GM19351 (cell line): ENCODE measurements around the gene SPRED3.
A peak's percentile ranks its signal among the peaks of the same experiment; 100 is the strongest.

Source experiments
- ATAC-seq: cut with Tn5 transposase; IDR thresholded peaks from one replicate; pipeline ENCODE4 v1.9.1; 2021; ENCODE audit warnings: mild to moderate bottlenecking, moderate library complexity; ENCODE audit not compliant: unreplicated experiment

SPRED3 gene

DNA sequence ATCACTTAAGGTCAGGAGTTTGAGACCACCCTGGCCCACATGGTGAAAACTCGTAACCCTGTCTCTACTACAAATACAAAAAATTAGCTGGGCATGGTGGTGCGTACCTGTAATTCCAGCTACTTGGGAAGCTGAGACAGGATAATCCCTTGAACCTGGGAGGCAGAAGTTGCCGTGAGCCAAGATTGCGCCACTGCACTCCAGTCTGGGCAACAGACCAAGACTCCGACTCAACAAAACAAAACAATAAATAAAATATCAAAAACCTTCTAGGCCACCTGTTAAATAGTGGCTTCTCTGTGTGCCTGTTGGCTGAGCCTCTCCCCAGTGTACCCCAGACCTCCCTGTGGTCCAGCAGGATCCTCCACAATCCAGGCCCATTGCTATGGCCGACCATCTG, 17.4 kb upstream of the SPRED3 start:
- no peak for ATAC-seq

DNA sequence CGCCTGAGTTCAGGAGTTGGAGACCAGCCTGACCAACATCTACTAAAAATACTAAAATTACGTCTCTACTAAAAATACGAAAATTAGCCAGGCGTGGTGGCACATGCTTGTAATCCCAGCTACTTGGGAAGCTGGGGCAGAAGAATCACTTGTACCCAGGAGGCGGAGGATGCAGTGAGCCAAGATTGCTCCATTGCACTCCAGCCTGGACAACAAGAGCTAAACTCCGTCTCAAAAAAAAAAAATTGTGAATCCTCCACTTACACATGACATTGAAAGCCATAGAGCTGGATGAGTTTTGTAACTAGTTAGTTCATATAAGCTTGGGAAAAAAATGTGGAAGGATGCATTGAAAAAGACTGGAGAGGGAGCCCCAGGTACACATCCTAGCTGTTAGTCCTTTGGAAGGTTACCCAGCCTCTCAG, 14.6 kb upstream of the SPRED3 start:
- no peak for ATAC-seq

DNA sequence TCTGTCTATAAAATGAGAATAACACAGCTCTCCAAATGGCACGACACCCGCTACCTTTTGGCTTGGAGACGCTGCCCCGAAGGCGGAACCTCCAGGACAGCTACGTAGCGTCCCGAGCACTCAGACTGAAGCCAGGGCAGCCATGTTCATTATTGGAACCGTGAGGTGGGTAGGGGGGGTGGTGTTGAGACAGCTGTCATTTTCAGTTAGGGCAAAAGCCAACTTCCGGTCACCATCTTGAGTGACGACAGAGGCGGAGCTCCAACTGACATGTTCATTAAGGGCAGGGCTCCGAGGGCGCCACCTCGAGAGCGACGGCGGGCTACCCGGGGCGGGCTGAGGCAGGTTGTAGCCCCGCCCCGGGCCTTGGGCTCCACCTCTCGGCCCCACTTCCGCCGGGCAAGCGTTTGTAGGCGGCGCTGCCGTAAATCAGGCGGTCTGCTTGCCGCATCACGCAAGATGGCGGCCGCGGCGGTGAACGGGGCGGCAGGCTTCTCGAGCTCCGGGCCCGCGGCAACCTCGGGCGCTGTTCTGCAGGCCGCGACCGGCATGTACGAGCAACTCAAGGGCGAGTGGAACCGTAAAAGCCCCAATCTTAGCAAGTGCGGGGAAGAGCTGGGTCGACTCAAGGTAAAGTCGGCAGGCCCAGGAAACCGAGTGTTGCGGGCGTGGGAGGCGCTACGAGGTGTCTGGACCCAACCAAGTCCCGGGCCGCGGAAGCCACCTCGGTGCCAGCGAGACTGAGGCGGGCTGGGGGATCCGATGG, 14.0 kb upstream of the SPRED3 start, which contains the start of gene PSMD8:
PSMD8 (plus strand) TSS at position 240 of the 766 bp plus-strand sequence; CDS start at position 271, 31 bp downstream.
- peak; percentile 97 for ATAC-seq

DNA sequence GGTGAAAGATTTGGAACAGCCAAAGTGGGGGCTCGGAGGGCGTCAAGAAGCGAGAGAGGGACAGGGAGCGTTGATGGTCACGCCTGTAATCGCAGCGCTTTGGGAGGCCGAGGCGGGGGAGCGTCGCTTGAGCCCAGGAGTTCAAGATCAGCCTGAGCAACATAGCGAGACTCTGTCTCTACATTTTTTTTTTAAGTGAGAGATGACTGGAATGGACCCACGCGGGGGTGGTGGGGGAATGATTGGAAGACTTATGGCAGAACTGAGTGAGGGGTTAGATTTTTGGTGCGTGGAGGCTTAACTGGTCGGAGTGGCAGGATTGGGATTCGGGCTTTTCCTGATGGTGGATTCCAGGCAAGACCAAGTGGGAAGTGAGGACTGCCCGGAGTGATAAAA, 13.4 kb upstream of the SPRED3 start:
- ATAC-seq: no peak

DNA sequence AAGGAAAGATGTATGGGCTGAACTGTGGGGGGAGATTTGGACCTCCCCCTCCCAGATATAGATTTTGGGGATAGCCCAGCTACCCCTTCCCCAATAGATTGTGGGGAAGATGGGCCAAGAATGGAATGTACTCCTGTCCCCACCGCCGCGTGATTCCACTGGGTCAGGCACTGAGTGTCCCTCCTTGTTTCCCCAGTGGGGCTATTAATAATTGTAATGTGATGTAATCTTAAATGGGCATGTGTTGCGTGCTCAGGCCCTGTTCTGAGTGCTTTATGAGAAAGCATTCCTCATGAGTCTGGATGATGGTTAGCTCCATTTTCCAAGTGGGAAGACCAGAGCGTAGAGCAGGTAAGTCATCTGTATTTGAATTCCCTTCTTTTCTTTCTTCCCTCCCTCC, 12.7 kb upstream of the SPRED3 start:
- no peak for ATAC-seq

DNA sequence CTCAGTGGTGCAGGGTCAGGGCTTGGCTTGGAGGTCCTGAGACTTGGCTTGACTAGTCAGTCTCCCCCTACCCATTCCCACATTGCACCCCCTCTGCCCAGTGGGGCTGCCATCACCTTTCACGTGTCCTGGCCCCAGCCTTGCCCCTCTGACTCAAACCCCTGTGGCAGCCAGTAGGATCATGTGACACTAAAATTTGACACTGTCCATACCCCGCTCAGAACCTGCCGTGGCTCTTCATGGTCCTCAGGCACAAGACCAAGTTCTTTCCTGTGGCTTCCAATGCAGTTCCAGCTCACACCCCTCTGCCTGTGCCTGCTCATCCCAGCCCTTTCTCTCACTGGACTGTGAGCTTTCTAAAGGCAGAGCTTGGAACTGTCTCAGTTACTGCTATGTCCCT, 11.9 kb upstream of the SPRED3 start:
- no peak for ATAC-seq

DNA sequence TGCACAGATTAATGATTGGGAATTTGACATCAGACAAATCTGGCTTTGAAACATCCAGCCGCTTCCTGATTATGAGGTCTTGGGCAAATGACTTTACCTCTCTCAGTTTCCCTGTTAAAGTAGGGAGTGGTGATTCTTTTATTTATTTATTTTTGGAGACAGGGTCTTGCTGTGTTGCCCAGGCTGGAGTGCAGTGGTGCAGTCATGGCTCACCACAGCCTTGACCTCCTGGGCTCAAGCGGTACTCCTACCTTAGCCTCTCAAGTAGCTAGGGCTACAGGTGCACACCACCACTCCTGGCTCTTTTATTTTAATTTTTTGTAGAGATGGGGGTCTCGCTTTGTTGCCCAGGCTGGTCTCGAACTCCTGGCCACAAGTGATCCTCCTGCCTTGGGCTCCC, 11.4 kb upstream of the SPRED3 start:
- ATAC-seq: no peak

DNA sequence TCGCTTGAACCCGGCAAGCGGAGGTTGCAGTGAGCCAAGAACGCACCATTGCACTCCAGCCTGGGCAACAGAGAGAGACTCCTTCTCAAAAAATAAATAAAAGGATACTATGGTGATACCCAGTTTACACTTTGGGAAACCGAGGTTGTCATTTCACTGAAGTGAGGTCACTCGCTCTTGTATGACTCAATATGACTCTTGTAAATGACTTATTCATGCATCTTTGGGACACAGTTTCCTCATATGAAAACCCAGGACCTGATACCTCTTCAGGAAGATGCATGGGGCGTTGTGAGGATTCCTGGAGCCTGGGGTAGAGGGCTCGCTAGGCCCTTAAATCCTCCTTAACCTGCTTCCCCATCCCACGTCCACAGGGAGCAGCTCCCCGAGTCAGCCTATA, 9.6 kb upstream of the SPRED3 start:
- no peak for ATAC-seq

DNA sequence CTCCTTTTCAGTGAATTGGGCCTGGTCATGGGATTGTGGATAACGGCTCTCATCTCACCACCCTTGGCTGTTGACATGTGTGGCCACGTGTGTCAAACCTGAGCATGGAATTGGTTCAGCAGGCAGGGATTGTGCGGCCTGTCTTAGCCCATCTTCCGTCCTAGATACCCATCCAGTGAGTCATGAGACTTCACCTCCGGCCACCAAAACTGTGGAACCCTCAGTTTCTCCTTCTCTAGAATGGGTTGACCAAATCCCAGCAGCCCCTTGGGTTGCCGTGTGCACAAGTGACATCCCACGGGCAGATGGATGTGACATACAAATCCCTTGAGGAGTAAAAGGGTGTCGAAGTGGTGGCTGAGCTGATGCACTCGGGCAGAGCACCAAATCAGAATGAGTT, 7.4 kb upstream of the SPRED3 start:
- ATAC-seq: no peak

DNA sequence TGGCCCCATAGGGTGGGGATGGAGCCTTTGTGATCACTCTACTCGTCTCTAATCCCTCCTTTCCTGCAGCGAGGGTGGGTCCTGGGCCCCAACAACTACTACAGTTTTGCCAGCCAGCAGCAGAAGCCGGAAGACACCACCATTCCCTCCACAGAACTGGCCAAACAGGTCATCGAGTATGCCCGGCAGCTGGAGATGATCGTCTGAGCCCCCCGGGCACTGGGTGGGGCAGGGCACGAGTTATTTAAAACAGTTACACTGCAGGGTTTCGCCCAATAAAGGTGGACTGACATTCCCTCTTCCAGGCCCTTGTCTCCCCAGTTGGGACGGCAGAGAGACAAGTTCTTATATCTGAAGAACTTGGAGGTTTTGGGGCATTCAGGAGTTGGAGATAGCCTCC, 5.3 kb upstream of the SPRED3 start:
- no peak for ATAC-seq

DNA sequence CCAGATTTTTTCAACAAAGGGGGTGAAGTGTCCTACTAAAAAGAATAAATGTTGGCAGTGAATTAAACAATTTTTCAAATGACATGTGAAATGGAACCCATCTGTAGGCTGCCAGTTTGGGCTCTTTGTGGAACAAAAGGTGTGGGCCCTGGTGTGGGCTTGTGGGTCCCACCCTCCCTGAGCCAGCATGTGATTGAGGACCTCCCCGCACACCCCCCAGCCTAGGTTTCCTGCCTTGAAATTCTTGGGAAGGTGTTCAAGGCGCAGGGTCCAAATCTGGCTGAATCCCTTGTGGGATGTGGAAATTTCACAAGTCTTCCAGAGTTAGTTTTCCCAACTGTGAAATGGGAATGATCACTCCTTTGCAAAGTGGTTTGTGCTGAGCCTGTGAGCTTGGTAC, 4.8 kb upstream of the SPRED3 start:
- no peak for ATAC-seq

DNA sequence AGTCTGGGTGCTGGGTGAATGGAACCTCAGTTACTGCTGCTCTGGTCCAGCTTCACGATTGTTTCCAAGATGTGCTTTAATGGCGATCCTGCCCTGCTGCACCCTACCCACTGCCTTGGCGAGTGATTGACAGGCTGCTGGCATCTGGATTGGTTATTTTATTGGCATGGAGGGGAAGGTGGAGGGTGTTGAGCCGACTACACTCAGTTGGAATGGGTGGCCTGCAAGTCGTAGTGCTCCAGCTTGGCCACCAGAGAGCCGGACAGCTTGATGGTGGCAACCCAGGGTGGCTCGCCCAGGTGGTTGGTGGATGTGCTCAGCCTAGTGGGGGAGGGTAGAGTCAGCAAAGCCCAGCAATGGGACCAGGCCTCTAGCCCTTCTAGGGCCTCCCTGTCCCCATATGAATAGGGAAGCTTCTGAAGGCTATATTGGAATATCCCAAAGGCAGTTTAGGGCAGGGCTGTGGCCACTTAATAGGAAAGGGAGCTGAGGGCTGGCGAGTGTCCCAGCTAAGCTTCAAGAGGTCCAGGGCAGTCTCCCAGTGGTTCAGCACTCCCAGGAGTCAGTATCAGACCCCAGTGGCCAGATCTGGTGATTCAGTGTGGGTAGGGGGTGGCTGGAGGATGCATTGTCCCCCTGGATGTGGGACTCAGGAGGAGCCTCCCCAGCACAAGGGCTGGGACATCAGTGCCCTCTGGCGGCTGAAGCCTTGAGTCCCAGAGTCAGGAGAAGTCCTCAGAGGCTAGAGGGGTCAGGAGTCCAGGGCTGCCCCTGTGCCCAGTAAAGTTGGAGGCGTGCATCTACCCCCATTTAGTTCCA, 4.1 kb upstream of the SPRED3 start:
- ATAC-seq: no peak

DNA sequence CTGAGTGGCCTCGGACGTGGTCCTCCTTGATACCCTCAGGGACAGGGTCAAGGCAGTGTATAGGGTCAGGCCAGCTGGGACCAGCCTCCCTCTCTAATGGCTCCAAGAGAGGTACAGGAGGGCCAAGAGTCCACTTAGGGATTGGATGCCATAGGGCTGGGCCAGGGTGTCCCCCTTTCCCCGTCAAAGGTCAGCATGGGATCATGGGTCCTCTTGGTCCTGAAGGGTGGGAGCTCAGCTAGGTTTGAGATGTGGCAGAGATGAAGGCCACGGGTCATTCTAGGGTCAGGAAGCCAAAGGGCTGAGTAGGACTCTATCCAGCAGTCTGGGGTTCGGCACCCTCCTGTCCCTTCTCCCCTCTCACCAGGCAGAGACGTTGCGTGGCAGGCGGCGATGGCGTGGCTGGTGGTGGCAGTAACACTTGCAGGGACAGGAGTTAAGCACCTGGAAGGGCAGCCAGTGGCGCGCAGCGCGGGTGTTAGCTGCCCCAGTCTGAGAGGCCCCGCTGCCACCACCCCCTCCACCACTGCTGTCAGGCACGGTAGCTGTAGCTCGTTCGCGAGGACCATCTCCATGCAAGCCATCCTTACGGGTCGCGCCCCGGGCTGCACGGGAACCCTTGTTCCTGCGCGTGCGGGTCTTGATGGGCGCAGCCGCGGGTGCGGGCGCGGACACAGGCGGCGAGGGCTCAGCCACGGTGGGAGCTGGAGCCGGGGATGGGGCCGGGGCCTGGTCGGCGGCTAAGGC, 3.3 kb upstream of the SPRED3 start:
- ATAC-seq: no peak

DNA sequence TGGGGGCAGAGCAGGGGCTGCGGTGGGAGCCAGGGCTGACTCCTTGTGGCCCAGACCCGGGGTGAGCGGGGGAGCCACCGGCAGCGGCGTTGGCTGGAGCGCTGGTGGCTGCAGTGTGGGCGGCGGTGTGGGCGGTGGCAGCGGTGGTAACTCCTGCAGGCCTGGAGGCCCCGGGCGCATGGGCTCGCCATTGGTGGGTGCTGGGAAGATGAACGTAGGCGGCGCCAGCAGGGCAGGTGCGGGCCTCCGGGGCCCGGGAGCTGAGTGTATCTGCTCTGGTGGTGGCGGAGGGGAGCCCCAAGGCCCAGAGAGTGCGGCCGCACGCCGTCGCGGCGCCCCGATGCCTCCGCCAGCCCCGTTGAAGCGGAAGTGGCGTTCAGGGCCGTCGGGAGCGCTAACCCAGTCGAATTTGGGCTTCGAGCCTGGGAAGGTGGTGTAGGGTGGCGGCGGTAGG, 2.7 kb upstream of the SPRED3 start:
- ATAC-seq: no peak

DNA sequence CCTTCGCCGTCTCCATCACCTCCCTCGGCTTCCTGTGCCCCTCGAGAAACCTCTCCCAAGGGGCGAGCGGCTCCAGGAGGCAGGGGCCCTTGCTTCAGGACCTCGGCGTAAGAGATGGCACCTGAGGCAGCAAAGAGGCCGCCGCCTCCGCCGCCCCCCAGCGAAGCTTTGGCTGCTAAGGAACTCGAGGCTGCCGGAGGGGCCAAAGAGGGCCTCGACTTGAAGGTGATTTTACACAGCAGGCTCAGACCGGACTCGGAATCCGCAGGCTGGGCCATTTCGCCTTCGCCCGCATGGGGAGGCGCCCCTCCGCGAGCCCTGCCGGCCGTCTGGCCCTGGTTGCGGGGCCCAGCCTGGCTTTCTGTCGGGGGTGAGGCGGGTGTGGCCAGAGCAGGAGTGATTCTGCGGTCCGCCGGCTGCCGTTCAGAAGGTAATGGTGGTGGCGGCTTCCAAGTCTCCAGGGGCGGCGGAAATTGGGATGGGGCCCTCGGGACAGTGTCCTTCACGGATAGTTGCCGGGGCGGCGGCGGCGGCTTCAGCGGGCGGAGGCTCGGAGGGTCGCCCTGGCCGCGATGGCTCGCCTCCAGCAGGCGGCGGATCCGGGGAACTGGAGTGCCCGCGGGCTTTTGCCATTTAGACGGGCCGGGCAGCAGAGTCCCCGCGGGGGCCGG, 2.1 kb upstream of the SPRED3 start:
- no peak for ATAC-seq

DNA sequence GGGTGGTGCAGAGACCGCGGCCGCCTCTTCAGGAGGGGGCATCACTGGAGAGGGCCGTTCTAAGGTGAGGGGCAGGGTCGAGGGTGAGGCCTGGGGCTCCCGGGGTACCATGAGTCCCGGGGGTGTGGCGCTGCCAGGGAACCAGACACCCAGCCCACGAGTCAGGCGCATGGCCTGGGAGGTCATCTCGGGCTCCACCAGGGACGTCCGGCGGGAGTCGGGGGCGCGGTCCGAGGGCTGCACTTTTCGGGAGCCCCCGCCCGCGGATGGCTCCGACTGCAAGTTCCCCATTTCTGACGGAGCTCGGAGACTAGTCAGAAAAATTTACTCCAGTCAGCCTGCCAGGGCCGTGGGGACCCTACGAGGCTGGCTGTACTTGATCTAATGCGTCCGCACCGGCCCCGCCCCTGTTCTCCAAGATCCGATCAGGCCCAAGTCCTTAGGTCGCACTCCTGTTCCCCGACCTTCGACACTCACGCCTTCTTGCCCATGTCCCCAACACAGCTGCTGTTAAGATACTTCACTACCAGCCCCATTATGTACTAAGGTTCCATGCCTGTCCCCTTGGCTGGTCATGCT, 1.4 kb upstream of the SPRED3 start:
- ATAC-seq: no peak

DNA sequence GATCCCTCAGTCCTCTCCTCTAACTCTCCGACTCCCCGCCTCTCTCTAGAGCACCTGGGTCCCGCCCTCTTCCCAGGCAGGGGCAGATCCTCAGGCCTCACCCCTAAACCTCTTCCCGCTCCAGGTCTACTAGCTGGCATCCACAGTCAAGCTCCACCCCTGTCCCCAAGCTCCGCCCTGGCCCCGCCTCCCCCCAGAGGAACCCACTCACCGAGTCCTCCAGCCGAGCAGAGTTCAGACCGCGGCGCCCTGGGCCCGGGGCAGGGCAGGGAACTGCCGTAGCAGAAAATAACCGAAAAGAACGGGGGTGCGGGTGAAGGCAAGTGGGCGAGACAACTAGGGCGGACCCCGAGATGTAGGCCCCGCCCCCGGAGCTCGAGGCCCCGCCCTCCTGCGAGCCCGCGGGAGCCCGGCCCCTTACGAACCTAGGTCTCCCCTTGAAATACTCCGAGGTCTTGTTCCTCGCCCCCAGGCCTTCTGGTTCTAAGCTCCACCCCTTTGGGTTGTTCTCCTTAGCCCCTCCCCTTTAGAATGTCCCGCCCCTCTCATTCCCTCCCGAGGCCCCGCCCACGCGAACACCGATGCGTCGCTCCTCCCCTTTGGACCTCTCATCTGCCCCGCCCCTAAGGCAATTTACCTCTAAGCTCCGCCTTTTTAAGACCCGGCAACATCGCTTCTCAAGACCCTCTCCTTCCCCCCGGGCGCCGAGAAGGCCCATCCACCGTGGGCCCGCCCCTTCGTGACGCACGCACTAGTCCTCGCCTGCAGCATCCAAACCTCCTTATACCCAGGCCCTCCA, 748 bp upstream of the SPRED3 start, which contains the start of gene GGN:
GGN (minus strand) TSS at position 485 of the 799 bp plus-strand sequence. CDS start 773 bp downstream, outside the sequence.
- no peak for ATAC-seq

DNA sequence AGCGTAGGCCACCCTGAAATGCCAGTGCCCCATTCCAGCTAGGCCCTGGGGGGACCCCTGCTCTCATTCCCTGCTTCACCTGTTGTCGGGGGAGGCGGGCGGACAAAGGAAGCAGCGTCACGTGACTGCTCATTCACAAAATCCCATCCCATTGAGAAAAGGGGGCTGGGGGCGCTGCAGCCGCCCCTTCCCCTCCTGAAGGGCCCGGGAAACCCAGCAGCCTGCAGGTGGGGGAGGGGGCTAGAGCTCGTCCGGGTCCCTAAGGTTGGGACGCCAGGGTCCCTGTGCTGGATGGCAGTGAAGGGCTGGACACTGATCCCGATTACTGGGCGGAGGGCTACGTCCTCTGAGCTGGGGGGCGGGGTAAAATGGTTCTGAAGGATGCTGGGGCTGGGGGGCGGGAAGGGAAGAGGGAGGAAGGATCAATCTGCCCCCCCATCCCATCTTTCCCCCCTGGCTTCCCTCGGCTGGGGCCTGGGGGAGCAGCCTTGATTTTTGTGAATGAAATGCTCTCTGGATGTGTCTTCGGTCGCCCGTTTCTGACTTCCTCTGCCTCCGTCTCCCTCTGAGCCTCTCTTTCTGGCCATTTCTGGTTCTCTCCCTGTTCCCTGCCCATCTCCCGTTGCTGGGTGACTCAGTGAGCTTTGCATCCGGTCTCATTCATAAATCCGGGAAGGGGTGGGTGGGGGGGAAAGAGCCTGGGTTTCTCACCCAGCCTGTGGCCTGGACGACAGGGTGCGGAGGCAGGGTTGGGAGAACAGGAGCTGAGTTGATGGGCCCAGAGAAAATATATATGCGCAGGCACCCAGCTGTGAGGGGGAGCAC, 816 bp downstream of the SPRED3 start:
- no peak for ATAC-seq
